ENCODE results near the gene YDJC. TPM values are rescaled to one million over a fixed set of nuclear protein-coding genes. Genes with fewer than 3 reads are reported as not detected.

The YDJC gene
- total and polyA plus RNA-seq, 2 of the 13 experiments (the other 11 are each of a cell fraction or from before 2014, with no cell fraction given) = 15.3 to 32.0 TPM

- TF ChIP-seq ZBED4 (CRISPR knock-in tag; IDR thresholded peaks at IDR 0.05; ENCODE audit: borderline replicate concordance) = 0 out of 2 replicates have a peak, but pooled peaks have one; percentile 43
- peak; percentile 63; the same call in 1 of the 2 replicates for TF ChIP-seq MXD3 (CRISPR knock-in tag; IDR thresholded peaks at IDR 0.05)
- TF ChIP-seq TBX3 (IDR thresholded peaks at IDR 0.05; ENCODE audit: borderline replicate concordance) = no peak
- no peak for TF ChIP-seq TOPORS (CRISPR knock-in tag; IDR thresholded peaks at IDR 0.05)
- TF ChIP-seq ELF4 (CRISPR knock-in tag; IDR thresholded peaks at IDR 0.05; ENCODE audit: borderline replicate concordance) = no peak
- TF ChIP-seq EEA1 (CRISPR knock-in tag; IDR thresholded peaks at IDR 0.05; ENCODE audit: borderline replicate concordance) = 0 out of 2 replicates have a peak, but pooled peaks have one; percentile 49
- TF ChIP-seq CENPBD1 (CRISPR knock-in tag; IDR thresholded peaks at IDR 0.05; ENCODE audit: borderline replicate concordance, low read depth) = no peak
- peak; percentile 16 for TF ChIP-seq ZNF781 (CRISPR knock-in tag; IDR thresholded peaks at IDR 0.05; ENCODE audit: borderline replicate concordance, not compliant biosample characterization)
- no peak for TF ChIP-seq THAP8 (CRISPR knock-in tag; IDR thresholded peaks at IDR 0.05; ENCODE audit: borderline replicate concordance)
- no peak; the same call in 1 of the 2 replicates for TF ChIP-seq ZMYM4 (CRISPR knock-in tag; IDR thresholded peaks at IDR 0.05)
- TF ChIP-seq POGK (CRISPR knock-in tag; conservative IDR thresholded peaks at IDR 0.05) = no peak
- peak; percentile 36 for TF ChIP-seq RBM39 (IDR thresholded peaks at IDR 0.05; ENCODE audit: low read depth, low read length, poor library complexity, severe bottlenecking)
- TF ChIP-seq, protein P1, sequence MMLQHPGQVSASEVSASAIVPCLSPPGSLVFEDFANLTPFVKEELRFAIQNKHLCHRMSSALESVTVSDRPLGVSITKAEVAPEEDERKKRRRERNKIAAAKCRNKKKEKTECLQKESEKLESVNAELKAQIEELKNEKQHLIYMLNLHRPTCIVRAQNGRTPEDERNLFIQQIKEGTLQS (CRISPR knock-in tag; IDR thresholded peaks at IDR 0.05) = no peak
- TF ChIP-seq TFAP4 (IDR thresholded peaks at IDR 0.05; ENCODE audit: borderline replicate concordance, low read depth) = peak; percentile 41; the same call in 1 of the 2 replicates
- peak; percentile 90 for TF ChIP-seq ZNF891 (CRISPR knock-in tag; IDR thresholded peaks at IDR 0.05)
- TF ChIP-seq ZNF501 (CRISPR knock-in tag; IDR thresholded peaks at IDR 0.05) = 0 out of 2 replicates have a peak, but pooled peaks have one; percentile 25
- peak; percentile 9; the same call in 1 of the 2 replicates for TF ChIP-seq CEBPB (IDR thresholded peaks at IDR 0.05; ENCODE audit: borderline replicate concordance, low read depth, low read length)
- peak; percentile 78 for TF ChIP-seq ZNF777 (CRISPR knock-in tag; IDR thresholded peaks at IDR 0.05)
Observed at GRCh38 chr22:21652010-21652546, 22.3 kb upstream of the YDJC start (continued).
